ENCODE results near the gene IRS1.

IRS1 gene

GRCh38 chr2:226720948-226721347 lies 78.7 kb downstream of the IRS1 start:
- DNase-seq, result no peak

DNA sequence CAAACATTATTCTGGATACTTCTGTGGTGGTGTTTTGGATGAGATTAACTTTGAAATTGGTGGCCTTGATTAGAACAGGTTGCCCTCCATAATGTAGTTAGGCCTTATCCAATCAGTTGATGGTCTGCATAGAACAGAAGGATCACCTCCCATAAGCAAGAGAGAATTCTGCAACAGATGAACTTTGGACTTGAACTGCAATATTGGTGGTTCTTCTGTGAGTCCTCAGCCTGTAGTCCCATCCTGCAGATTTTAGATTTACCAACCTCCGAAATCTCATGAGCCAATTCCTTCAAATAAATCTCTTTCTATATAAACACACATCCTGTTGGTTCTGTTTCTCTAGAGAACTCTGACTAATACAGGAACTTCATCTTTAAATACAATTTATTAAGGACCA lies 81.9 kb downstream of the IRS1 start:
- DNase-seq, result no peak

- no peak for DNase-seq
Observed at GRCh38 chr2:226716126-226716525, 83.5 kb downstream of the IRS1 start.

GRCh38 chr2:226715347-226715990 lies 84.2 kb downstream of the IRS1 start:
- no peak for DNase-seq

DNA sequence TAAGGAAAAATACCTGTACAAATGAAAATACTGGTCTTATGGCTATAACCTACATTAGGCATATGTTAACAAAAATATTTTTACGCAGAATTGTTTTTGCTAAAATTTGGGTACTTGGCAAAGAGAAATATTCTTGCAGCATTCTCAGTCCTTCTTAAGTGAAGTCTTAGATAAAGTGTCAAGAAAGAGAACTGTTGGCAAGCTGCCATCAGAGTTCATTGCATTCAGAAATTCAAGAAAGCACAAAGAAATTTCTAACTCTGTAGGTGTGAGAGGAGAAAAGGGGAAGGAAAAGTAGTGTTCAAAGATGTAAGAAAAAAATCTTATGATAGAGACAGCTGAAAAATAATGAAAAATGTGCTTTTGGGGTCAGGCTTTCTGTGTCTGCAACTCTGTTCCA lies 86.7 kb downstream of the IRS1 start:
- DNase-seq, result no peak

GRCh38 chr2:226711606-226712296 lies 87.9 kb downstream of the IRS1 start:
- no peak for DNase-seq

DNA sequence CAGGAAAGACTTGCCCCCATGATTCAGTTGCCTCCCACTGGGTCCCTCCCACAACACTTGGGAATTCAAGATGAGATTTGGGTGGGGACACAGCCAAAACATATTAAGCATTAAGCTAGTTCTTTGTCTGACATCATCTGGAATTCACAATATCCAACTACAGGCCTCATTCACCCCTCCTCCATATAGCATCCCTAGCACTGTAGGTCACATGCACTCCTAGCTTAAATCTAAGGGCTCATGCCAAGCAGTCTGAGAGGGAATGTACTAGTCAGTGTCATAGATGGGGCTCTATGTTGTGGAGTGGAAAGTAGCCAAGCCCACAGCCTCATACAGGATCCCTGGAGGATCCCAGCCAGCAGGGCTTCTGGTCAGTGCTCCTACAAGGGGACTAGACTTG lies 92.1 kb downstream of the IRS1 start:
- no peak for DNase-seq

- DNase-seq, result no peak
Observed at GRCh38 chr2:226705965-226706364, 93.7 kb downstream of the IRS1 start.

DNA sequence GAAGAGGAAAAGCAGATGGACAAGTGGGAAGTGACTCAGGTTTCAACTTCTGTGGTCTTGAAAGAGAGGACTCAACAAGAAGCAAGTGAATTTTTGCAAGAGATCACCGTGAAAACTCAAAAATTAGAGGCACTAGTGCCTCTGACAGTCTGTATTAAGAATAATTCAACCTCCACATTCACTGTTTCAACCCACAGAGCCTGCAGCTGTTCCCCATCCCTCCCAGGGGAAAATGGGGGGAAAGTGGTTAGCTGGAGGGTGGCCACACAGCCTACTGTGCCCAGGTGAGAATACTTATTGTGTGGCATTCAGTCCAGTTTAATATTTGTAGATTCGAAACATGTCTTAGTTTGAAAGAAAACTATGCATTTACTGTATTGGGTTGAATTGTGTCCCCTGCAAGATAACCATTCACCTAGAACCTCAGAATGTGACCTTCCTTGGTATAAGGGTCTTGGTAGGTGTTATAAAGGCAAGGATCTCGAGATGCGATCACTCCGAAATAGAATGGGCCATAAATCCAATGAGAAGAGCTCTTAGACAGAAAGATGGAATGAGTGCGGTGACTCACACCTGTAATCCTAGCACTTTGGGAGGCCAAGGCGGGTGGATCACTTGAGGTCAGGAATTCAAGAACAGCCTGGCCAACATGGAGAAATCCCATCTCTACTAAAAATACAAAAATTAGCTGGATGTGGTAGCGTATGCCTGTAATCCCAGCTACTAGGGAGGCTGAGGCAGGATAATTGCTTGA lies 94.3 kb downstream of the IRS1 start:
- DNase-seq, result no peak

- DNase-seq, result no peak
Observed at GRCh38 chr2:226703514-226703913, 96.1 kb downstream of the IRS1 start.

DNA sequence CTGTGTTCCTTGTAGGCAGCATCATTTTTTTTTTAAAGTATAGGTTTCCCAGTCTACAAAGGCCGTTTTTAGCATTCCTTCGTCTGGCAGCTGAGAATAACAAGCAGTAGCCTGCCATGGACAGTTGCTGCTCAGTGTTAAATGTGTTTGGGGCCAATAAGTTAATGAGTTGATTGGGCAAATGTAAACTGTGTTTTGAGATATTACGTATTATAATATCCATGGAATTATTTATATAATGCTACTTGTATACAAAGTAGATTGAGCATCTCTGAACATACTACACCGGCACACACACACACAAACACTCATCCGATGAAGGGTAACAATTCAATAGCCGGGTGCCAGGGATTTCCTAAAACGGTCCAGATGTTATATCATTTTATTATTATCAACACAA lies 97.2 kb downstream of the IRS1 start:
- no peak for DNase-seq

- DNase-seq, result peak; percentile 87
Observed at GRCh38 chr2:226701052-226701451, 98.6 kb downstream of the IRS1 start.

GRCh38 chr2:226699321-226699720 lies 100.3 kb downstream of the IRS1 start:
- DNase-seq, result no peak

DNA sequence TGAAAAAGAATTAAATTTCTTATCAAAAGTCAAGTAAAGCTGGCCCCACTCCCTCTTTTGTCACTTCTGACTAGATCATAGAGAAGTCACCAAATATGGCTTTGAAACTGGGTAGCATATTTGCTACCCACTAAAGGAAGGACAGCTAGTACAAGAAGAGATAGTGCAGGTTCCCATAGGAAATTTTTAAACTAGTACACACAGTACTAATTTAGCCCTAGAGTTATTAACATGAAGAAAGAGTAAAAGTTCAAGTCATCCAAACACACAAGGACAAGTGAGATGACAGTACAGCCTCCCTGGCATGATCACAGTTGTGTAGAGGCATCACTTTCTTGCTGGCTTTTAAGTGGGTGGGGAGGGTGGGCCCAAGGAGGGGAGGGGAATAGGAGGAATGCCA lies 100.9 kb downstream of the IRS1 start:
- DNase-seq, result no peak

DNA sequence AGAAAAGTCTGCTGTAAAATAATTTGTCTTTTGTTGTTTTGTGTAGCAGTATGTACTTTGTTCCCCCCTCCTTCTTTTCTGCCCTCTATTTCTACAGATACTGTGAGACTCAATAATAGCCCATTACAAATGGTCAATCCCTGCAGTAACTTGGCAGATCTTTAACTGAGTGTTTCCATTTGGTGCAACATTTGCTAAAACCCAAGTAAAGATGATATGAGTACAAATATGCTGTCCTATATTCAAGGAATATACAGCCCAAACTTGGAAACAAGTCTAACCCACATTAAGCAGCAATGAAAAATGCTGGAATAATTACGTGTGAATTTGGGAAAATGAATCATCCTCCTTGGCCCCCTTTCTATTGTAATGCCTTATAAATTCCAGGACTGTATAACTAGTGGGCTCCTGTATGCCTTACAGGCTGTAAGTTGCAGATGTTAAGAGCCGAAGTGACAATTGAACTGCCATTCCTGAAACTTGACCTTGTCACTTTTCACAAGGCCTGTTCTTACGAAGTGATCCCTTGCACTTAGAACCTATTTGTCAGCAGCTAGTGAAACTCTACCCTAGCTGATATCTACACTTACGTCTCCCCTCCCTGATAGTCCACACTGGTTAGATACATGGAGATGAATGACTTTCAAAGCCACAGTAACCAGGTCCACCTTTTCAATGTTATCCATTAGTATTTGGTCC lies 104.9 kb downstream of the IRS1 start:
- no peak for DNase-seq

DNA sequence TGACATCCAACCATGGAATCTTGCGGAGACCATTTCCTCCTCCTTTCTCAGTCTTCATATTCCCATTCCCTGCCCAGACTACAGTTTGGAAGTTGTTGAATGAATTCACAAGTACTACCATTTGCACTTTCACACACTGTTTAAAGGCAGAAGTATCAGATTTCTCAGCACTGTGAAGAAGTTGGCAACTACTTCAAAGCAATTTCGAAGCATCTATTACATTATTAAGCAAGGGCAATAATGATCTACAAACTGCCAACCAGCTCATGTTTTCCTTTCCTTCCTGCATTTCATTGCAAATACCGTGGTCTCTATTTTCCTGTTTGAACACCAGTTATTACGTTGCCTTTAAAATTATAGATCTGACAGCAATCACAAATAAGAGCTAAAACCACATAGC lies 105.5 kb downstream of the IRS1 start:
- DNase-seq, result no peak

DNA sequence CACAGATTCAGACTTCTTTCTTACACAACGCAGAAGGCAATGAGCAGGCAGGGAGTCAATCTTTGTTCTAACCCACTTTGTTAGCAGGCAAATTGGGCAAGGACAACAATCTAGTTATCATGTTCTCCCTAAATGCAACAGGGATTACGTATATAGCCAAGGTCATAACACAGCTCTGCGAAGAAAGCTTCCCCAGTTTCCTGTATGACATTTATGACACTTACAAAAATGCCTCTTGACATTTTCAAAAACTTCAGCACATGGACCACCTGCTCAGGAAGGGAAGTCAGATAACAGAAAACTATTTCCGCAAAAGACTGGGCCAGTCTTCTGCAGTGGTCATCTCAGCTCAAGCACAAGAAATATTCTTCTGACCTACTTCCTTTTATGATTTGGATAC lies 106.1 kb downstream of the IRS1 start:
- no peak for DNase-seq

DNA sequence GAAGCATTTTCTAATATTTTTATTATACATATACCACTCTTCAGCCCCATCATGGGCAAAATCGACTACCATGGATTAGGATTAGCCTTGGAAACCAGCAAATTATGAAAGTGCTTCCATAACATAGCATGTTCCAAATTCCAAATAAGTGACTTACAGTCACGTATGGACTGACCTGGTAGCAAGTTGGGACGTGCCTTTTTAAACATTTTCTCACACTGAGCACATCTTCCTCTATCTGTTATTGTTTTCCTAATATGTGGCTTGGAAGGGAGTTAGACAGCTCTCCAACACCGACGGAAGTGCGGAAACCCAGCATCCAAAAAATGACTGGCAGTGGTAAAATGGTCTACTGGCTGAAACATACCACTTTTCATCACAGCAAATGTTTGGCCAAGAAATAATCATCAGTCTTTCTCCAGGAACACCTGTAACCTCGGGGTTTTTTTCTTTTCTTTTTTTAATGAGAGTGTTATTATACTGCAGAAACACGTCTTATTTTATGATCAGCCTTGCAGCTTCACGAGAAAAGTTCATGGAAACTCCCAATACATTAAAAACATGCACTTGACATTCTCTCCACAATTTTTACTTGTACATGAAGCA lies 107.0 kb downstream of the IRS1 start:
- DNase-seq, result no peak

DNA sequence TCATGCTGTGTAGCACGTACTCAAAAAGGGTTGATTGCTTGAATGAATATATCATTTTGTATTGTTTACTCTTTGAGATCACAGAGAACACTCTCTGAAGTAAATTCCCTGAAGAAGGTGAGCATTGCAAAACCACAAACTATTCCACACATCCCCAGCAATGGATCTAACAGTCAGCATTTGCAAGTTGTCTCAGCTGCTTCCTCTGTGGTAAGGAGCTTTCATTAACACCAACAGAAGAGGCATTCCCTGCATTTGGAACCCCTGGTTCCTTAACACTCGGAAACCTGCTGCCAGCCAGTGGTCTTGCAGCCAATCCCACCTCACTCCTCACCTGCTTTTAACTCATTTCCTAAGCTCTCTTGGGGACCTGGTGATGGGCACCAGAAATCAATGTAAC lies 108.4 kb downstream of the IRS1 start:
- DNase-seq, result no peak

- DNase-seq, result no peak
Observed at GRCh38 chr2:226690461-226691024, 109.1 kb downstream of the IRS1 start.

- DNase-seq, result no peak
Observed at GRCh38 chr2:226687641-226688253, 111.9 kb downstream of the IRS1 start.

DNA sequence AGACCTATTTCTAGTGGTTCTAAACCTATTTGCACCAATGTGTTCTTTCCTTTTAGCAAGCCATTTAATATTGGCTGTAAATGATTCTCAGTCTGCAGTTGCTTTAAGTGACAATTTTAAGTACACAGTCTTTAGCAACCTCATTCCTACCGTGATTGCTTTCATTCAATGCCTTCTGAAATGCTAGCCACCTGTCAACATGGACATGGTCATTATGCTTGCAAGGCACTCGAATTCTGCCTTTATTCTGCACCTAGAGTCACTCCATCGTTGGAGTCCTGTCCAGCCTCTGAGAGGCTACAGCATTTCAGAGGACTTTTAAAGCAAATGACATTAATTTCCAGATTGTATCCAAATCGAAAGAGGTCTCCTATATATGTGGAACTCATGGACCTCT lies 115.1 kb downstream of the IRS1 start:
- no peak for DNase-seq

Measured in SIG-M5 (cell line).